ENCODE data around the gene CORO7. TPM values are rescaled to one million over a fixed set of nuclear protein-coding genes. Genes with fewer than 3 reads are reported as not detected.

CORO7 gene
- 10 to 100 TPM; 28.5 to 29.5 TPM for total RNA-seq
- long read RNA-seq, donor 1, partial matches to known transcripts, result 2 of 6 reads
- long read RNA-seq, donor 1, other reads (novel, unspliced or antisense), result 4 of 6 reads
- long read RNA-seq, donor 2, partial matches to known transcripts, result 9 of 11 reads
- long read RNA-seq, donor 2, other reads (novel, unspliced or antisense), result 2 of 11 reads

DNA sequence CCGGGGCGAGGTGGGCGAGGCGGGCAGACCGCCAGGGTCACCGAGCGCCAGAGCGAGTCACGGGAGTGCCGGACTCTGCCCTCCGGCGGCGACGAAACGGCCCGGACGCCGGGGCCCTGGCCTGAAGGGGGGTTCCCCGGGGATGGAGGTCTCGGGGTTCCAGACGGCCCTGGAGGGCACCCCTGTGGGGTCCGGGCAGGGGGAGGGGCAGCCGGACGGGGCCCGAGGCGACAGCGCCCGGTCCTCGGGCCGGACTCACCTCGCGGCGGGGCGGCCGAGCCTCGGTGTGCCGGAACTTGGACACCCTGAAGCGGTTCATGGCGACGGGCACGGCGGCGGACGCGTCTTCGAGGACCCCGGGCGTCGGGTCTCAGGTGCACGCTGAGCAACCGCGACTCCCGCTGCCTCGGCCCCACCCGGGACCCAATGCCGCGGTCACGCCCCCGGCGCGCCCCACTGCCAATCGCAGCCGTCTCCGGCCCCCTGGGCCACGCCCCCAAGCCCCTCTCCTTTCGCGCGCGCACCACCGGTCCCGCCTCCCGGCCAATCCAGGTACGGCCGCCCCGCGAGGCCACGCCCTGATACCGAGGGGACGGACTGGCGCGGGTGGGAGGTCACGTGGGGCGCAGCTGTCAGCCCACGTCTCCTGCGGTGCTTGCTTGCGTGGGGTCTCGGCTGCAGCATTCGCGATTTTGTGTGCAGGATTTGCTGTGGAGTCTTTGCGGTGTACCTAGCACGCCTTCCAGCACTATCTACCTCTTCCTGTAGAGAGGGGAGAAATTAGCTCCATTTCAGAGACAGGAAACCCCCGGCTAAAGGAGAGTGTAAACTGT lies at the start of gene CORO7:
TSS of gene CORO7 (minus strand) at position 397 of the 833 bp plus-strand sequence. CDS start at position 319, 78 bp downstream.
- DNase-seq (ENCODE audit: low spot score), result peak; percentile 99
- intact Hi-C loops (cut with DNase I), result loop anchor here in 1 of 2 donors (10.0 kb wide), 1 partner anchor 142 kb away; the partner anchor contains the start of gene TFAP4

DNA sequence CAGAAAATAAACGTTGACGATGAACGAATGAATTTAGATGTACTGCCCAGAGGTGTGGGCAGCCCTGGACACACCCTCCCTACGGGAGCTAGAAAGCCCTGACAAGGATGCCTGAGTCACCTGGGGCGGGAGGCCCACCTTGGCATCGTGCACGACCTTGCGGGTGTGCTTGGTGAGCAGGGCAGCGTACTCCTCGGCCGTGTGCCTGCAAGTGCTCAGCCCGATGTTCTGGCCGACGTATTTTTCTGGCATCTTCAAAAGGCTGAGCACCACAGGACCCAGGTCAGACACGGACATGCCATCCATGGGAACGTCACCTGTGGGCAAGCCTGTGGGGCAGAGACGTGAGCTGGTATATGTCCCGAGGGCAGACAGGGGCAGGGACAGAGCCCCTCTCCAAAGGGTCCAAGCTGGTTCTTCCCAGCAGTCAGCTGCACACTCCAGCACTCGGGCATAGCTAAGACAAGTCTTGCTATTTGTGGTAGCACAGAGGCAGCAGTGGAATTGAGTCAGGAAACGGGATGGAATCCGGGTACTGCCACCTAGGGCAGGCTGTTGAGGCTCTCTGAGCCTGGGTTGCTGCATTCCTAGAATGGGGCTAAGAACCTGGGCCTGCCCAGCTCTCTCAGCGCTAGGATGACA lies 47.2 kb upstream of the CORO7 start:
- intact Hi-C loops (cut with DNase I), result no loop called here

DNA sequence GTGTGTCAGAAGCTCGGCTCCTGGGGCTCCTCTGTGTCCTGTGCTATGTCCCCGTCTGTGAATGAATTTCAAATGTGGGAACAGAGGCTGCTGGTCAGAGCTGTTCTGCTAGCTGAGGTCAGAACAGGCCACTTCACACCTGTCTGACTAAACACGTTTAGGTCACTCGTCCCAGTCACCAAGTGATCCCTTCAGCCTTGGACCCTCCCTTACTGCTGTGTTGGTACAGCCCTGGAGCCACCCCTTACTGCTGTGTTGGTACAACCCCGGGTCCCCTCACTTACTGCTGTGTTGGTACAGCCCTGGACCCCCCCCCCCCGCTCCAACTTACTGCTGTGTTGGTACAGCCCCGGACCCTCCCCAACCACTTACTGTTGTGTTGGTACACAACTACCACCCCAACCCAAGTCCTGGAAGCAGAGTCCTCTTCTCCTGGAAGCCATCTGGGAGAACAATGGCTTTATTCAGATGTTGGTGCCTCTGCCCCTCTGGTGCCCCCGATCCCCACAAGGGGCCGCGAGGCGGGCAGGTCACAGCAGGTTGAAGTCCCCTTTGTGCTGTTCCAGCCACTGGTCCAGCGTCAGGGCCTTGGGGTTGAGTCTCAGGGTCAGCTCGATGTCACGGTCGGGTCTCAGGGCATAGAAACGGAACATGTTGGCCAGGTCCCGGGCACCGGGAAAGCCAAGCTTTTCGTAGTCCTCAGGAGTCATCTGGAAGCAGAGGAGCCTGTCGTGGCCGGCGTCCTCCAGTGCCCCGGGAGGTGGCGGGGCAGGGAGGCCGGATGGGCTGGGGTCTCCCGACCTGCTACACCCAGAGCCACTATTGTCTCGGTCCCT lies 45.1 kb upstream of the CORO7 start:
- intact Hi-C loops (cut with DNase I), result no loop called here
- no peak for DNase-seq (ENCODE audit: low spot score)

More for the DNA sequence above, 47.2 kb upstream of the CORO7 start:
- DNase-seq (ENCODE audit: low spot score), result no peak

DNA sequence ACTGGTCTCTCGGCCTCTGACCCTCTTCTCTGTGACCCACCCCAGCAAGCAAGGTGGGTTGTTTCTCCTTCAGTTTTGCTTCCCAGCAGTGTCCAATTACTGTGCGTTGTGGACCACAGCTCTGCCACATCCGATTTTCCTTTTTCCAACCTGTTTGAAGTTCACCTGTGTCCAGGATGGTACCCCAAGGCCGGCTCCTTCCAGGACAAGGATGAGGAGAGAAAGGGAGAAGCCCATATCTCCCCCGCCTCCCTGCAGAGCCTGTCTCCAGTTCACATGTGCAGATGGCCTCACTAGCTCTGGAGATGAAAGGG lies 44.5 kb upstream of the CORO7 start:
- DNase-seq (ENCODE audit: low spot score), result no peak
- intact Hi-C loops (cut with DNase I), result no loop called here

GRCh38 chr16:4455951-4456350 lies 39.6 kb upstream of the CORO7 start:
- intact Hi-C loops (cut with DNase I), result no loop called here
- DNase-seq (ENCODE audit: low spot score), result no peak

- intact Hi-C loops (cut with DNase I), result no loop called here
- no peak for DNase-seq (ENCODE audit: low spot score)
Observed at GRCh38 chr16:4455081-4455480, 38.7 kb upstream of the CORO7 start.

- intact Hi-C loops (cut with DNase I), result no loop called here
- DNase-seq (ENCODE audit: low spot score), result no peak
Observed at GRCh38 chr16:4454623-4455022, 38.2 kb upstream of the CORO7 start.

GRCh38 chr16:4452674-4453073 lies 36.3 kb upstream of the CORO7 start:
- DNase-seq (ENCODE audit: low spot score), result no peak
- intact Hi-C loops (cut with DNase I), result no loop called here

DNA sequence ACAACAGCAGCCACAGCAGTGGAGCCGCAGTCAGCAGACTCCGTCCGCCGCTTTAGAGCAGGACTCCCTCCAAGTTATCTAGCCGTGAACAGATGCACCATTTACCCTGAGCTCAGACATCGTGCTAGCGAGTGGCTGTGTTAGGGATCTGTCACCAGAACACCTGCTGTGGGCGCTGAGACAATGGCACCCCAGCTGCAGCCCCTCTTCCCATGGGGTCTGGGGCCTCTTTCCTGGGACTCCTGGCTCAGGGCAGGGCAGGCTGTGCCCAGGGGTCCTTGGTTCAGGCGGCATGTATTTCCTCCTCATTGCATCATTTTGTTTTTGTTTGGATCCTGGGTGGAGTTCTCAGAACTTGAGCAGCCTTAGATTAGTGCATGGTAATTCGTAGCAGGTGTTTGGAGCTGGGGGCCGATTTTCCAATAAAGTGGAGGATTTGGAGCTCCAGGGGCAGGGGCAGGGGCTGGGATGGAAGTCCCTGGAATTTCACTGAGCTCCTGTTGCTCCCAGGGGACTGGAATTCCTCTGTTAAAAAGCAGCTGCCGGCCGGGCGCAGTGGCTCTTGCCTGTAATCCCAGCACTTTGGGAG lies 34.6 kb upstream of the CORO7 start:
- DNase-seq (ENCODE audit: low spot score), result no peak
- intact Hi-C loops (cut with DNase I), result no loop called here

- DNase-seq (ENCODE audit: low spot score), result no peak
- intact Hi-C loops (cut with DNase I), result no loop called here
Observed at GRCh38 chr16:4450430-4450829, 34.0 kb upstream of the CORO7 start.

DNA sequence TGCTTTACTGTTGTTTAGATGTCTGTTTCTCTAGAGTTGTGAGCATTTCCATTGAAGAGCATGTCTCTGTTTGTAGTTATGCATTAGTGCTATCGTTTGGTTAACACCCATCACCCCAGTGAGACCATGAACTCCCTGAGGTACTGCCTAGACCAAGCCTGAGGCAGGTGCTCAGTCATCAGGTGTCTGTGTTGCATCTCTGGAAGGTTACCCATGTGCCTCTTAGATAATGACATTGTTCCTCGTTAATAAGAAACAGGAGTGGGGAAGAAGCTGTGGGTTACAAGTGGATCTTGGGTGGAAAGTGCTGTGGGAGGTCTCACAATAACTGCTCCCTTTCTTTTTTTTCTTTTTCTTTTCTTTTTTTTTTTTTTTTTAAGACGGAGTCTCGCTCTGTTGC lies 27.6 kb upstream of the CORO7 start:
- no peak for DNase-seq (ENCODE audit: low spot score)
- intact Hi-C loops (cut with DNase I), result no loop called here

DNA sequence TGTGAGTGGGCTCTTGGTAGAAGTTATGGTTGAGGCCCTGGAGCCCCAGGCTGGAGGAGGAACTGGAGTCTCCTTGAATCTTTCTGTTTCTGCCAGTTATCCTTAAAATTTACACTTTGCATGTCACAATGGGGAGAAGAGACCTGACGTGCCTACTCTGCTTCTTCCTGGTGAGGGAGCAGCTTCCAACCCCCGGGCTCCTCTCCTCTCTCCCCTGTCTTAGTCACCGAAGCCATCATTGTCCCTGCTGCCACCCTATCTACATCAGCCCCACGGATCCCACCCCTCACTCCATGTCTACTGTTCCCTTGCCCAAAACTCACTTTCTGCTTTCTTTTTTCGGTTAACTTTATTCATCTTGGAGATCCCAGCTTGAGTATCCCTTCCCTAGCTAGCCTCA lies 26.9 kb upstream of the CORO7 start:
- intact Hi-C loops (cut with DNase I), result no loop called here
- no peak for DNase-seq (ENCODE audit: low spot score)

DNA sequence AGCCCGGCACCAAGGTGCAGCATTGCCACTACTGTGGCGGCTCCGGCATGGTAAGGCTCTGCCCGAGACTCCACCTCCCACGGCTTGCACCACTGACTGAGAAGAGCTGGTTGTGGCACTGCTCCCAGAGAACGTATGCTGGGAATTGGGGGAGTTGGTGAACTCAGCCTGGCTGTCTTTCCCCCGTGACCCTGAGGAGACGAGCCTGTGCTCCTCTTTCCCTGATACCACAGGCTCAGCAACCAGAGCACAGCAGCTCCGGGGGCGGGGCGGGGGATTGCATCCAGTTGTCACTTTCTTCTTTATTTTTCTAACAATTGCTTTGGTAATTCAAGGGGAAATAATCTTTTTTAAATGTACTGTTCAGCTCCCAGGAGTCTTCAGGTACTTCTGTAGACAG lies 26.0 kb upstream of the CORO7 start:
- intact Hi-C loops (cut with DNase I), result no loop called here

DNA sequence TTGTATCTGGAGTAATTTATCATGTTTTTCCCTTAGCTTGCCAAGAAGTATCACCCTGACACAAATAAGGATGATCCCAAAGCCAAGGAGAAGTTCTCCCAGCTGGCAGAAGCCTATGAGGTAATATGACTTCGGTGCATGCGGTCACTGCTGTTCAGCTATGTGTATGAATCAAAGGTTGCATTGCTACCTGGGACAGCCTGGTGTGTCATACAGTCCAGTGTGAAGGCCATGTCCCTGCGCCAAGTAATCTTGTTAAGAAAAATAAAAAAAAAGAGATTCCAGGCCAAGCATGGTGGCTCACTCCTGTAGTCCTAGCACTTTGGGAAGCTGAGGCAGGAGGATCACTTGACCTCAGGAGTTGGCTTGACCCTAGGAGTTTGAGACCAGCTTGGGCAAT lies 21.0 kb upstream of the CORO7 start:
- DNase-seq (ENCODE audit: low spot score), result no peak

More for the DNA sequence above, 26.0 kb upstream of the CORO7 start:
- DNase-seq (ENCODE audit: low spot score), result no peak

DNA sequence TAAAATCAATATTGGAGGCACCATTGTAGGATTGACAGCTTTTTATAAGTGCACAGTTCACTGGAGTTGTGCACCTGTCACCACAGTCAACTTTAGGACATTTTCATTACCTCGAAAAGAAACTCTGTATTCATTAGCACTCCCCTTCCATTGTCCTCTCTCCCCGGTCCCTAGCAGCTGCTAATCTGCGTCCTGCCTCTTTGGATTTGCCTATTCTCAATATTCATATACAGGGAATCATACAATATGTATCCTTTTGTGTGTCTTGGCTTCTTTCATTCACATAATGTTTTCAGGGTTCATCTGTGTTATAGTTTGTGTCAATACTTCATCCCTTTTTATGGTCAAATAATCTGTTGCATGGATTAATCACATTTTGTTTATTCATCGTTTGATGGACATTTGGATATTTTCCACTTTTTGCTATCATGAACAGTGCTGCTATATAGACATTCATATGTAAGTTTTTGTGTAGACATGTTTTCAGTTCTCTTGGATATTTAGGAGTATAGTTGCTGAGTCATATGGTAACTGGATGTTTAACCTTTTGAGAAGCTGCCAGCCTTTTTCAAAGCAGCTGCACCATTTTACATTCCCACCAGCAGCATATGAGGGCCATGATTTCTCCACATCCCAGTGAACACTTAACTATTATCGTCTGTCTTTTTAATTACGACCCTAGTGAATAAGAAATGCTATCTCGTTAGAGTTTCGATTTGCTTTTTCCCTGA lies 19.1 kb upstream of the CORO7 start:
- DNase-seq (ENCODE audit: low spot score), result no peak
- intact Hi-C loops (cut with DNase I), result no loop called here

More for the DNA sequence above, 21.0 kb upstream of the CORO7 start:
- intact Hi-C loops (cut with DNase I), result no loop called here

DNA sequence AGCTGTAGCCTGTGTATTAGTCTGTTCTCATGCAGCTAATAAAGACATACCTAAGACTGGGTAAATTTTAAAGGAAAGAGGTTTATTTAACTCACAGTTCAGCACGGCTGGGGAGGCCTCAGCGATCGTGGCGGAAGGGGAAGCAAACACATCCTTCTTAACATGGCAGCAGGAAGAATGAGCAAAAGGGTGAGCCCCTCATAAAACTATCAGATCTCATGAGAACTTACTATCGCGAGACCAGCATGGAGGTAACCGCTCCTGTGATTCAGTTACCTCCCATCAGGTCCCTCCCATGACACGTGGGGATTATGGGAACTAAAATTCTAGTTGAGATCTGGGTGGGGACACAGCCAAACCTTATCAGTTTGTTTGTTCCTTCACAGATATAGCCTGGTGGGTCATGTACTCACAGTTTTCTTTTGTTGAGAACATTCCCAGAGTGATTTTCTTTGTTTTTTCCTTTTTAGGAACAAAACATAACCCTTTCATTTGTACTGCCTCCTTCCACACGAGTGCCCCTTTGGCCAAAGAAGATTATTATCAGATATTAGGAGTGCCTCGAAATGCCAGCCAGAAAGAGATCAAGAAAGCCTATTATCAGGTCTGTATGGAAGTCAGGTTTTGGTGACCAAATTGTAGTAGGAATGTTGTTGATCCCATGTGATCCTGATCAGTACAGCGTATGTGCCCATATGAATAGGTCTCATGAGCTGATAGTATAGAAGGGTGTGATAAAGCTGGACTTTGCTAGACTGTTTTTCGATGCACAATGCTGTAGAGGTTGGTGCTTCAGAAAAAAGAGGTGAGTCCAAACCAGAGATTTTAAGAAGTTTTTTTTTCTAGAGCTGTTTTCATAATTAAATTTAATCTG lies 17.8 kb upstream of the CORO7 start:
- intact Hi-C loops (cut with DNase I), result no loop called here
- no peak for DNase-seq (ENCODE audit: low spot score)

DNA sequence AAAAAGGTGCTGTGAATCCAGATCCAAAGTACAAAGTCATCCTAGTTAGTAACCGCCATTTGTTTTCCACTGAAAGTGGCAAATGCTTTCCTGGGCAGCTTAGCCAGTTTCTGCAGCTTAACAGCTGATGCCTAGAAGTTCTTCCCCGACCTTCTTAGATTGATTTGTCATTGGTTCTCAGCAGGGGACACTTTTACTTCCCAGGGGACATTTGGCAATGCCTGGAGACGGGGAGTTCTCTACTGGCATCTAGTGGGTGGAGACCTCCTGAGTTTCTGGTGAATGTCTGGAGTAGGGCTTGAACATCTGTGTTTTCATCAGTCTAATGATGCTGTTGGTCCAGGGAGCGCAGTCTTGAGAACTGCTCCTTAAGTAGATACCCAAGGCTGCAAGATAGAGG lies 16.8 kb upstream of the CORO7 start:
- DNase-seq (ENCODE audit: low spot score), result no peak
- intact Hi-C loops (cut with DNase I), result no loop called here

GRCh38 chr16:4431023-4431422 lies 14.6 kb upstream of the CORO7 start:
- intact Hi-C loops (cut with DNase I), result no loop called here
- DNase-seq (ENCODE audit: low spot score), result no peak
